HG03442 (cell line): ENCODE results near the gene SIGLEC7.

Experiments used
- ATAC-seq: cut with Tn5 transposase; IDR thresholded peaks from one replicate; pipeline ENCODE4 v1.9.1; 2021; ENCODE audit warnings: mild to moderate bottlenecking, moderate library complexity; ENCODE audit not compliant: unreplicated experiment

SIGLEC7 gene

DNA sequence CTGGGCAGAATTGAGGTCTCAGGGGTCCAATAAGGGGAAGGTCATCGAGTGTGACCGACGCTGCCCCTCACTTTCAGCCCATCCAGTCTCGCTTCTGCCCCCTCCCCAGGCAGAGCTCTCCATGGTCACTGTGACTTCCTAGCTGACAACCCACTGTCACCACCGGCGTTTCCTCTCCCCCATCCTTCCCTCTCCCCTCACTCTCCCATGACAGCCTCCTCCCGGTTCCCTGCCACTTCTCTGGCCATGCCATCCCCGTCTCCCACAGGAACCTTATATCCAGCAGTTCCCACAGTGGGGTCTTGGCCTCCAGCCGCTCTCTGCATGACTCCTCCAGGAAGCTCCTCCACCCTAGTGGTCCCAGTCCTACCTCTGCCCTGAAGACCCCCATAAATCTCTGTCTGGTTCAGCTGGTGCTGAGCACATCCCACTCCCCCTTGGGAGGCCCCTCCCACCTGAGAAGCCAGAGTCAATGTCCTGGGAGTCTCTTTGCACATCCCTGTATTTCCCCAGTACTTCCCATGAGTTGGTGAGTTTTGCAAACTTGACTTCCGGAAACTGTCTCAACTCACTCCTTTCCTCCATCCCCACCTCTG lies 58.1 kb downstream of the SIGLEC7 start:
- no peak for ATAC-seq

- ATAC-seq, result no peak
These were observed 59.6 kb downstream of the SIGLEC7 start for GRCh38 chr19:51201712-51202111.
